Measurements from ENCODE around the gene PRDM8. TPM values are rescaled to one million over a fixed set of nuclear protein-coding genes. Genes with fewer than 3 reads are reported as not detected.

The PRDM8 gene
- polyA plus RNA-seq, 4 donors: 2.0 to 3.5 (median 2.1) TPM

DNA sequence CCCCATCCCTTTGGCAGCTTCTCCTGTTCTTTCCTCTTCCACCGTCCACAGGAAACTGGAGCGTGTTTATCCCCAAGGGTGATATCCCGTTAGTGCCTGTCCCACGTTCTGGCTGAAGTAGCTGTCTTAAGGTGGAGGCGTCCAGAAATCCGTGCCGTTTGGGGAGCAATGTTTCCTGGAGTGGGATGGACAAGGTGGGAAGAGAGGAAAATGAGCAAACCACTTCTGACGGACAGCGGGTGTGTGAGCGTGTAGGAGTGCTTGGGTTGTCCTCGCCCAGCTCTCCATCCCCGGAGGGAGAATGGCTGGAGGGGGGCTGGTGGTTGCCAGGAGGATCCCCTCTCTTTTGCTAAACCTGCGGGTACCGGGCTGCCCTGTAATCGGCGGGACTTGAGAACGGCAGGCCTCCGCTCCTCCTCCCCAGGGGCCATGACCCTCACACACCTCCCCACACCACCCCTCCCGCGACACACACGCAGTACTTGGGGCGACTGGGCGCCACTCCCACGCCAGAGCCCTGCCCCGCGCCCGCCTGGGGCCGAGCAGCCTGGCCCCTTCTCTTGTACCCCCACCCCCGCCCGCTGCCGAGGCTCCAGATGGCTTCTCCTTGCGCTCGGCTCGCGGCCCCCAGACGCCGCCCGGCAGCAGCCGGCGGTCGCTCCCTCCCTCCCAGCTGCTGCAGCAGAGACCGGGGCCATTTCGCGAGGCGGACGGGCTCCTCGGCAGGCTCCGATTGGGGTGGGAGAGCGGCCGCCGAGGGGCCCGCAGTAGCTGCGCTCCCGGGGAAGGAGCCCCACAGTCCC lies 13.9 kb upstream of the PRDM8 start:
- no peak for DNase-seq (ENCODE audit: low read depth in 4 of 4, low spot score in 2 of 4)

GRCh38 chr4:80184053-80184824 lies 13.1 kb upstream of the PRDM8 start:
- DNase-seq (ENCODE audit: low read depth in 4 of 4, low spot score in 2 of 4): no peak

DNA sequence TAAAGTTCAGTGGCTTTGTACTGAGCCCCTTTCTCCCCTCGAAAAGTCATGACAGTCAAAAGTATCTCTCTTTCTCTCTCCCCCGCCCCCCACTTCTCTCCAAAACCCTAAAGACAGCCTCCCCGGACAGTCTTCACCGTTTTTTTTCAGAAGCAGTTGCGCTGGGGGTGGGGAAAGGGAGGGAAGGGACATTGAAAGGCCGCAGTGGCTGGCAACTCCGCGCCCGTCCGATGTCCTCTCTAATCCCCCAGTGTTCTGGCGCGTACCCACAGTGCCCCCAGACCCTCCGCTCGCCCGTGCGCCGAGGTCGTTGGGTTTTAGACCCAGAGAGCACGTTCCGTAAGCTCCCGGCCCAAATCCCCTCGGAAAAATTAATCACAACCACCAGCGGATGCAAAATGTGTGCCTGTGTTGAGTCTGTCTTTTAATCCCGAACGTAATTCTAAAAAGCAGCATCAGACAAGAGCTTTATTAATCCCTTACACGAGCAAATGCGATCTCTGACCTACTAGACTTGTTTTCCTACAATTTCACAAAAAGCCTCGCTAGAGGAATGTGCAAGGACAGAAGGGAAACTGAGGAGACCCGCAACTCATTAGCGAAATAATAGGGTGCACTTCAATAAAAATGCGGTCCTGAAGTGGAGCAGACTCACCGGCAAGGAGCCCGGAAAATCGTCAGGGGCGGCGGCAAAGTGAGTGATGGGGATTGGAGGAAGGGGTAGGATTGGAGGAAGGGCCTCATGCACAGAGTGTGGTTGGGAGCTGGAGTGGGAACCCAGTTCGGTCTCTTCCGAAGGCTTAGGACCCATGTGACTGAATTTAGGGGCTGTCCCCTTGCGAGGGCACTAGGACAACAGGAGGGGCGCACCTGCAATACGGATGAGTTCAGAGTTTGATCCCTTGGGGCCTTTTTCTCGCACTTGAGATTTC lies 12.2 kb upstream of the PRDM8 start:
- DNase-seq (ENCODE audit: low read depth in 4 of 4, low spot score in 2 of 4): no peak

DNA sequence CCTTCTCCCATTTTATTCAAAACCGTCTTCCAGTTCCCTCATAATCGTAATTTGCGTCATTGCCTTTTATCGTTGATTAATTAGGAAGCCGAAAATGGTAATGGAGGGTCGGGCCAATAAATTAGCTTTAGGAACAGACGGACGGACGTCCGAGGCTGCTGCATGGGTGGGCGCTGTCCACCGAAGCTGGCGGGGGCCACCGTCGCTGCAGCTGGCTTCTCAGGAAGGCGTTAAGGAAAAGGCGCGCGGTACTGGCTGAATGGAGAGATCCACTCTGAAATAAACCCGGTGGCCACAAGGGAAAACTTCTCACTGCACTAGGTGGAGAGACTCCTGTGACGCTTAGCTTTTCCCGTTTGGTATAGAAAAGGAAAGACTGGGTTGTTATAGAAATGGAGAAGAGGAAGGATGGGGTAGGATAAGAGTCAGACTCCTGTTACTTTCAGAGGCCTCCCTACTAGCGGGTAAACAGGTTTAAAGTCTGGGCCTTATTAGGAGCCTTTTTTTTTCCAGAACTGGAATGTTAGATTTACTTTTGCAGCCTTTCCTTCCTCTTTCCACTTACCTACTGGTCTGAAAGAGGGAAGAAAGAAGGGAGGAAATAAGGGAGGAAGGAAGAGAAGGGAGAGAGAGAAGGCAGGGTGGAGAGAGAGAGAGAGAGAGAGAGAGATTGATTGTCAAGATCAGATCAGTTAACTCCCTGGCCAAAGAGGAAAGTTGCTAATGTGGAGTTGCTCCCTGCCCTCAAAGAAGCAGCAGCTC lies 11.3 kb upstream of the PRDM8 start:
- no peak for DNase-seq (ENCODE audit: low read depth in 4 of 4, low spot score in 2 of 4)

DNA sequence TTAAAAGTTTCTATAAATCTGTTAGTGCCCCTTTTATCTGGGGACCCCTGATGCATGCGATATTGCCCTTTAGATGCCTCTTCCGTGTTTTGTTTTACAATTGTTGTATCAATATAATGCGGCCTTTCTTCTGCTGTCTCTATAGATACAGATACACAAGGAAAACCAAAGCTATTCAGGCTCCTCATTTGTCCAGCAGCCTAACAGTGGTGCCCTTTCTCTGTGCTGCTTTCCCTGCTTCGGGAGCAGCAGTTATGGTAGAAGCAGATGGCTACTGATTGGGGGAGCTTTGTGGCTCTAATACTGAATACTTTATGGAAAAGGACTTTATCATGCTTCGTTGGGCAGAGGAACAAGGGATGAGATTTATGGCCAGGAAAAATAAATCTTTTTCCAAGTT lies 10.6 kb upstream of the PRDM8 start:
- DNase-seq (ENCODE audit: low read depth in 4 of 4, low spot score in 2 of 4): no peak

- DNase-seq (ENCODE audit: low read depth in 4 of 4, low spot score in 2 of 4): no peak
Measured at GRCh38 chr4:80187677-80188076, 9.6 kb upstream of the PRDM8 start.

DNA sequence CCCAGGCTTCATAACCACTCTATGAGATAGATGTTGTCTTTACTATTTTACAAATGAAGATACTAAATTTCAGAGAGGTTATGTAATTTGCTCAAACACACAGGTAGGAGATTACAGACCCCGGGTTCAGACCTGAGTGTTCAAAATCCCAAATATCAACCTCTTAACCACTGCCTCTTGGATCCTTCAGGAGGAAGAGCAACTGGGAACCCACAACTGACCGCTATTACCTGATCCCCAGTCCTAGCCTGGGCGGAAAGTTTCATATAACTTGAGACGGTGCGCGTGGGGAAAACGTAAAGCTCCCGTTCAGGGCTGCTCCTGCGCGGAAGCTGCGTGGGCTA lies 8.9 kb upstream of the PRDM8 start:
- no peak for DNase-seq (ENCODE audit: low read depth in 4 of 4, low spot score in 2 of 4)

DNA sequence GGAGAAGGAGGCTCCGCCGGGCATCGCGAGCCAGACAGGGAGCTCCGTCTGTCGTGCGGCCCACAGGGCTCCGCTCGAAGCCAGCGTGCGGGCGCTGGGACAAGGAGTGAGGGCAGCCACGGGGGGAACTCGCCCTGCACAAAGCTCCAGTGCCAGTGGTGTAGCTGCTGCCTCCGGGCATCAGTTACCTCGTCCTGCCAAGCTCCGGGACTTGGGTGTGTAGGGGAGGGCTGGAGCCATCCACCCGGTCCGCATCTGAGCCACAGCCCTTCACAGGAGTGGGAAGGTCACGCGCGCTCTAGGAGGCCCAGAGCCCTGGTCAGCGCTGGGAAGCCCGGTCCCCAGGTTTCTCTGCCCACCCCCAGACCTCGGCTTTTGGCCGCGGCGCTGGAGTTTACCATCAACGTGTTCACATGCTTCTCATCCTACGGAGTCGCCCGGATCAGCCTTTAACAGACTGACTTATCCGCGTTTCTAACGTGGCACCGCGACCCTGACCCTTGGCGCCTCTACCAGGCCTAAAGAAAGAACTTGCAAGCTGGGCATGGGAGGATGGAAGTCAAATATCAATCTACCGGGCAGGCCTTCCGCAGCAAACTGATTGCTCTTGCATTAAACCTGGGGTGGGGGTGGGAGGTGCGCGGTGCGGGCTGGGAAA lies 8.4 kb upstream of the PRDM8 start:
- no peak for DNase-seq (ENCODE audit: low read depth in 4 of 4, low spot score in 2 of 4)

- DNase-seq (ENCODE audit: low read depth in 4 of 4, low spot score in 2 of 4): no peak
Measured at GRCh38 chr4:80189581-80189955, 7.7 kb upstream of the PRDM8 start.

DNA sequence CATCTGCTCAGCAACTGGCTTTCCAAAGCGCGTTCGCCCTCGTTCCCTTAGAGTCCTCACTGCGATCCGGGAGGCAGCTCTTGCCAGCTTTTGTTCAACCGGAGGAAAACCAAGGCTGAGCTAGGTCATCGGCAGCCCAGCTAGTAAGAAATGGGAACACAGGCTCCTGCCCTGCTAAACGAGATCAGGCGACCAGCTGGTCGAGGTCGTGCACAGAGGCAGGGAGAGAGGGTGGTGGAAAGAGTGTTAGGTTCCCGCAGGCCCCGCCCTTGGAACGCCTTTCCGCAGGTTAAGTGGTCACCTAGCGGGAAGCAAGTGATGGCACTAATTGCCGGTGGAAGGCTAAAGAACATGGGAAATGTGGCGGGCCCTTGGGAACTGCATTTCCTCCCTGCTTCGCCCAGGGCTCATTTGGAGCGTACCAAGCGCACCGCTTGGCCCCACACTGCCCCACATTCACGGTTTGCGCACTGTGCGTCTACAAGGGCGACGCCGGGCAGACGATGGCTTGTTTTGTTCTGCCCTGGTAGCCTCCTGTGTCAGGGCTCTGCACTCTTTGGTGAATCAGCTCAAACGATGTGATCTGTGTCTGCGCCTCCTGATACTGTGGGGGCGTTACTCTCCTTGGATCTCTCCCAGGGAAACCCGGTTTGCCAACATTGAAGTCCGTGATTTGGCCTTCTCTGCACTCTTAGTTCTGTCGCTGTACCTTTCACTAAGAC lies 7.2 kb upstream of the PRDM8 start:
- no peak for DNase-seq (ENCODE audit: low read depth in 4 of 4, low spot score in 2 of 4)

- DNase-seq (ENCODE audit: low read depth in 4 of 4, low spot score in 2 of 4): no peak
Measured at GRCh38 chr4:80192252-80192866, 4.9 kb upstream of the PRDM8 start.

DNA sequence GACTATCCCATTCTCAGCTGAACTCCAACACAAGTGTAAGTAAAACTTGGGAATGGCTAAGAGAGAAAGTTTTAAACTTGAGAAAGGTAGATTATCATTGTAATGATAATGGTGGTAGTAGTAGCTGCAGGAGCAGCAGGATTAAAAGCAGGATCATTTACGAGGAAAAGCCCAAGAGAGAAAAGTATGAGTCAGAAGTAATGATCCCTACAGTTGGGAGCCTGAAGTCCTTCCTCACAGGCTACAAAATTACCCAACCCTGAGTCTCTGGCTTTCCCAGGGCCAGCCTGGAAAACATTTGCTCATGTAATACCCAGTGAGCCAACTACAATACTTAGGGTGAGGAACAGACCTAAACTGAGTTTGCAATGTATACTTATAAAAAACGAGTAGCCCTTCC lies 4.4 kb upstream of the PRDM8 start:
- no peak for DNase-seq (ENCODE audit: low read depth in 4 of 4, low spot score in 2 of 4)

DNA sequence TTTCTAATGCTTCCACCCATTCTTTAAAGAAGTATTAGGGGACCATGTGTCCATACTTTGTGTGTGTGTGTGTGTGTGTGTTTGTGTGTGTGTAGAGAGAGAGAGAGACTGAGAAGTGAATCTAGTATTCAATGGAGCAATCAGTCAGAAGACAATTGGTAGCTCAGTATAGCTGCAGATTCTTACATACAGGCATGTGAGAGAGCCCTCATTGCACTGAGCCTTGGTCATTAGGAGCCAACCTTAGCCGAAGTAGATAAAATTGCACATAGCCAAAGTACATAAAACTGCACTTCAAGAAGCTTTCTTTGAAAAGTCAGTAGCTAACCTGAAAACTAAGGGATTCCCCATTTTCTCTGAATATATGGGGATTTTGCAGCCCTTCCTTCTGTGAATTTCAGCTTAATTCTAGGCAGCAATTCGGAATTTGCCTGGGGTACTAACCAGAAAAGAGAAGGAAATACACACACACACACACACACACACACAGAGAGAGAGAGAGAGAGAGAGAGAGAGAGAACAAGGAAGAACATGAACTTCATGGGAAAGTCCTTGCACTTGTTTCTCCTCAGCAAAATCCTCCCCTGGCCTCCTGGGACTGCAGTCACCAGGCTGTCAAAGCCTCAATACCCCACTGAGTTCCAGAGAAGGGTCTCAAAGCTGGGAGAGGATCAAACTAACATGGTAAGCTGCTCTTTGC lies 1.7 kb upstream of the PRDM8 start:
- DNase-seq (ENCODE audit: low read depth in 4 of 4, low spot score in 2 of 4): no peak

DNA sequence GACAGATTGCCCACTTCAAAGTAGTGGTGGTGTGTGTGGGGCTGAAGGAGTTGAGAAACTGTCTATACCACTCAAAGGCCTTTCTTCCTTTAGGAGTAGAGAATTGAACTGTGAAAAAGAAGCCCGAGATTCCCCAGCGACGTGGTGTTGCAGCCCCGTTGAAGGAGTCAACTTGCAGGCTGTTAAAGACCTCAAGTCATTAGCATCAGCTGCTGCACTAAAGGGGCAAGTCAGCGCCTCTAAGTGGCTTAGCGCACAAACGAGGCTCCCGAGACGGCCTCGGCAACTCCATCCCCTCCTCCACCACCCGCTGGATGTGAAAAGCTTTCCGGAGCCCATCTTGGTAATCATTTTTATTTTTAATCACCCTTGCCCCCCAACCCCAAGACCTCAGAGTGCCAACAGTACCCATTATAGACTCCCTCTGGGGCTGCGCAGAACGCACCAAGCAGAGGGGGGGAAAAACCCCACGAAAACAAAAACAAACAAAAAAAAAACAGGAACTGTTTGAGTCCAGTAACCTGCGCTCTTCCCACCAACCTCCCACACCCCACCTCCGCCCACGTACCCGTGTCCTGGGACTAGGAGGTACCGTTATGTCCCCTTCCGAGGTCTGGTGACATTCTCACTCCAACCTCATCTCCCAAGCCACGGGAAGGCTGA lies 913 bp upstream of the PRDM8 start:
- DNase-seq (ENCODE audit: low read depth in 4 of 4, low spot score in 2 of 4): no peak

DNA sequence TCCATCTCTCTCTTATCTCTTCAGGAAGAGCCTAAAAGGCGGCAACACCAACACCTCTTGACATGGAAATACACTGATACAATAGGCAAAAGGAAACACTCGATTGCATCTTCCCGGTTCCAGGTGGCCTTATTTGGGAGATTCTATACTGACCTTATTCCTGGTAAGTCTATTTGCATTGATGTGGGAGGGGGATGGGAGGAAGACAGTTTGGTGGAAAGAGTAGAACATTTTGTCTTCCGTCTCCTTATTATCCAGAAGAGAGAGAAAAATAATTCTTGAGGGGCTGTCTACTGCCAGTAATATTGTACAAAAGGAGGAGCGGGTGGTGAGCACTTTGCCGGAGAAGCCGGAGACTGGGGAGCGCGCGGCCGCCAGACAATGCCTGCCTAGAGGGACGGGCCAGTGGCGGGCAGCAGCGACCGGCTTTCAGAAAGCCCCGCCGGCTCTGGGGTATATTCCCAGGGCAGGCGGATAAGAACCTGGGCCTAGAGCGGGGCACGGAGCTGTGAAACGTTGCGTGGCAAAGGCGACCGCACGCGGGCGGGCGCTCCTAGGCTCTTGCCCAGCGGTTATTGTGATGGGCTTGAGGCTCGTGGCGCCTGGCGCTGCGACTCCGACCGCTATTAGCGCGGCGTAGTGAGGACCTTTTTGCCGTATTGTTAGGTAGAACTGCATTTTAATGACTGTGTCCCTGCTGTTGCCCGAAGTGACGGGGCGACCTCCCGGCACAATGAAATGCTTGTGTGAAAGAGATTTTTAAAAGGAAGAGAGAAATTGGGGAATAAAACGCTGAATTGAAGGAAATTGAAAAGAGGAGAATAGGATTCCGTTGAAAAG lies 518 bp downstream of the PRDM8 start:
- DNase-seq (ENCODE audit: low read depth in 4 of 4, low spot score in 2 of 4): no peak

GRCh38 chr4:80198441-80198837 lies 1.1 kb downstream of the PRDM8 start:
- no peak for DNase-seq (ENCODE audit: low read depth in 4 of 4, low spot score in 2 of 4)

All from left renal cortex interstitium (tissue), 4 donors.